NB4 (cell line): ENCODE measurements around the gene CHCHD6.

Experiments
- DNase-seq: peaks from one replicate; pipeline ENCODE4 v3.0.0; 2010; ENCODE audit warnings: low read depth
- H3K4me3 ChIP-seq: one replicate; pipeline ENCODE4 v1.5.1; 2011; ENCODE audit warnings: mild to moderate bottlenecking, low read depth, low read length, moderate library complexity
- CTCF ChIP-seq: IDR thresholded peaks from one replicate; pipeline ENCODE4 v1.5.1; 2012; ENCODE audit warnings: low read depth, low read length
- MAX ChIP-seq: IDR thresholded peaks from 2 replicates; pipeline ENCODE4 v1.6.1; 2011; ENCODE audit warnings: low read depth, low read length
- MYC ChIP-seq: IDR thresholded peaks from 2 replicates; pipeline ENCODE4 v1.6.1; 2011; ENCODE audit warnings: low read depth, low read length
- POLR2A ChIP-seq: IDR thresholded peaks from 2 replicates; pipeline ENCODE4 v1.6.1; 2011; ENCODE audit warnings: mild to moderate bottlenecking; ENCODE audit not compliant: insufficient read length; ENCODE audit errors: extremely low read depth

Gene CHCHD6

GRCh38 chr3:126835472-126836219, 131.6 kb downstream of the CHCHD6 start:
- no peak overlapping the region for H3K4me3 ChIP-seq
- no peak for DNase-seq
- TF ChIP-seq MAX: no peak
- no peak for TF ChIP-seq CTCF

GRCh38 chr3:126836220-126836860, 132.3 kb downstream of the CHCHD6 start:
- TF ChIP-seq CTCF (no peak), MYC (no peak), MAX (no peak), POLR2A (no peak)
- no peak for DNase-seq
- H3K4me3 ChIP-seq: no peak overlapping the region

- TF ChIP-seq MAX (no peak), CTCF (no peak), POLR2A (no peak), MYC (no peak)
- DNase-seq: no peak
- no peak overlapping the region for H3K4me3 ChIP-seq
Observed at GRCh38 chr3:126837773-126838172, 133.7 kb downstream of the CHCHD6 start.

GRCh38 chr3:126845920-126846715, 142.1 kb downstream of the CHCHD6 start:
- H3K4me3 ChIP-seq: no peak overlapping the region
- TF ChIP-seq MYC (no peak), MAX (no peak), POLR2A (no peak), CTCF (no peak)
- DNase-seq: no peak

GRCh38 chr3:126847061-126847460, 143.0 kb downstream of the CHCHD6 start:
- no peak overlapping the region for H3K4me3 ChIP-seq
- DNase-seq: no peak
- TF ChIP-seq MYC (no peak), MAX (no peak), POLR2A (no peak), CTCF (no peak)
